ENCODE results near the gene PCNT. TPM values are rescaled to one million over a fixed set of nuclear protein-coding genes. Genes with fewer than 3 reads are reported as not detected.
"Not testable (repeated sequence)": the region's sequence is repeated elsewhere in the genome, so short reads cannot be mapped to it uniquely, and the experiment has no call there.

PCNT gene
- total RNA-seq, 6 donors from 2014 or later = 24.9 to 130 (median 44.4) TPM

DNA sequence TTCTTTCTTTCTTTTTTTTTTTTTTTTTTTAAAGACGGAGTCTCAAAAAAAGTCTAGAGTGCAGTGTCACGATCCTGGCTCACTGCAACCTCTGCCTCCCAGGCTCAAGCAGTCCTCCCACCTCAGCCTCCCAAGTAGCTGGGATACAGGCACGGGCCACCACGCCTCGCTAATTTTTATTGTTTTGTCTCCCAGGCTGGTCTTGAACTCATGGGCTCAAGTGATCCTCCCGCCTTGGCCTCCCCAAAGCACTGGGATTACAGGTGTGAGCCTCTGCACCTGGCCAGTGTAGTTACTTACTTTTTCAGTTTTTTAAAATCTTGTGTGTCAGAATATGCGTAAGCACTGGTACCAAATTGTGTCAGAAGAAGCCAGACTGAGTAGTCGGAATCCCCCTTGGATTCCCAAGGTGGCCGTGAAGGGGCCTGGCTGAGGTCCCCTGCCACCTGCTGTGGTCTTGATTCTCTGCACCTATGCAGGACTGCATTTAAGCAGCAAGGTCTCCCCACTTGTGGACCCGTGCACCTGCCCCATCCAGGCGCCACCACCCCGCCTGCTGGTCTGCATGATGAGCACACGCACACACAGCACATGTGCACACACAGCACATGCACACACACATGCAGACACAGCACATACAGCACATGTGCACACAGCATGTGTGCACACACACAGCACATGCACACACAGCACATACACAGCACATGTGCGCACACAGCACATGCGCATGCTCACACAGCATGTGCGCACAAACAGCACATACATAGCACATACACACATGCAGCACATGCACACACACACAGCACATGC, 47.5 kb downstream of the PCNT start:
- no peak for DNase-seq
- Histone ChIP-seq H3K4me3 (no peak overlapping the region), H3K9me3 (no peaks in the 10 kb centered on the region), H3K4me1 (peaks cover 0 to 20% (median 0%) of the 10 kb centered on the region in 4 donors), H3K27me3 (no peaks in the 10 kb centered on the region), H3K36me3 (peaks cover 0 to 40% (median 26%) of the 10 kb centered on the region in 4 donors), H3K27ac (no peak overlapping the region)
- no peak for TF ChIP-seq POLR2AphosphoS5 (IDR thresholded peaks at IDR 0.05)
- no peak for TF ChIP-seq POLR2A (IDR thresholded peaks at IDR 0.05)
- TF ChIP-seq, protein P1, sequence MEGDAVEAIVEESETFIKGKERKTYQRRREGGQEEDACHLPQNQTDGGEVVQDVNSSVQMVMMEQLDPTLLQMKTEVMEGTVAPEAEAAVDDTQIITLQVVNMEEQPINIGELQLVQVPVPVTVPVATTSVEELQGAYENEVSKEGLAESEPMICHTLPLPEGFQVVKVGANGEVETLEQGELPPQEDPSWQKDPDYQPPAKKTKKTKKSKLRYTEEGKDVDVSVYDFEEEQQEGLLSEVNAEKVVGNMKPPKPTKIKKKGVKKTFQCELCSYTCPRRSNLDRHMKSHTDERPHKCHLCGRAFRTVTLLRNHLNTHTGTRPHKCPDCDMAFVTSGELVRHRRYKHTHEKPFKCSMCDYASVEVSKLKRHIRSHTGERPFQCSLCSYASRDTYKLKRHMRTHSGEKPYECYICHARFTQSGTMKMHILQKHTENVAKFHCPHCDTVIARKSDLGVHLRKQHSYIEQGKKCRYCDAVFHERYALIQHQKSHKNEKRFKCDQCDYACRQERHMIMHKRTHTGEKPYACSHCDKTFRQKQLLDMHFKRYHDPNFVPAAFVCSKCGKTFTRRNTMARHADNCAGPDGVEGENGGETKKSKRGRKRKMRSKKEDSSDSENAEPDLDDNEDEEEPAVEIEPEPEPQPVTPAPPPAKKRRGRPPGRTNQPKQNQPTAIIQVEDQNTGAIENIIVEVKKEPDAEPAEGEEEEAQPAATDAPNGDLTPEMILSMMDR (IDR thresholded peaks at IDR 0.05) = no peak
- no peak for TF ChIP-seq EP300 (IDR thresholded peaks at IDR 0.05)
- peak in 1 of 2 donors; percentile 19 for ATAC-seq (ENCODE audit: low FRiP score in 2 of 2)
- 94 to 96% methylated on average over 13 to 16 of the region's 16 CpGs for WGBS, 2 donors

DNA sequence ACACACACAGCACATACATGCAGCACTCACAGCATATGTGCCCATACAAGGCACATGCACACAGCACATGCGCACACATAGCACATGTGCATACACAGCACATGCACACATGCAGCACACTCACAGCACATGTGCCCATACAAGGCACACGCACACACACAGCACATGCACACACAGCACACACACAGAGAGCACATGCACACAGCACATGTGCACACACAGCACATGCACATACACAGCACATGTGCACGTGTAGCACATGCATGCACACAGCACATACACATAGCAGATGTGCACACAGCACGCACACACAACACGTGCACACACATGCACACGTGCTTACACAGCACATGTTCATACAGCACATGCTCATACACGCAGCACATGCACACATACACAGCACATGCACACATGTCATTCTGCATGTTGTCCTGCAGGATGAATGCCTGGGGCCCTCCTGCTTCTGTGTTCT, 48.1 kb downstream of the PCNT start:
- TF ChIP-seq POLR2AphosphoS5 (IDR thresholded peaks at IDR 0.05) (no peak), EP300 (IDR thresholded peaks at IDR 0.05) (no peak), POLR2A (IDR thresholded peaks at IDR 0.05) (no peak)
- TF ChIP-seq, protein P1 (IDR thresholded peaks at IDR 0.05) = no peak
- 95 to 98% methylated on average over 7 of the region's 7 CpGs for WGBS, 2 donors
- peaks cover 0 to 34% (median 20%) of the 10 kb centered on the region in 4 donors for H3K36me3 ChIP-seq
- no peak overlapping the region for H3K4me3 ChIP-seq
- peaks cover 0 to 20% (median 0%) of the 10 kb centered on the region in 4 donors for H3K4me1 ChIP-seq
- H3K27ac ChIP-seq = no peak overlapping the region
- peak in 1 of 2 donors; percentile 4 for ATAC-seq (ENCODE audit: low FRiP score in 2 of 2)
- H3K9me3 ChIP-seq = no peaks in the 10 kb centered on the region
- no peaks in the 10 kb centered on the region for H3K27me3 ChIP-seq
- DNase-seq = no peak

DNA sequence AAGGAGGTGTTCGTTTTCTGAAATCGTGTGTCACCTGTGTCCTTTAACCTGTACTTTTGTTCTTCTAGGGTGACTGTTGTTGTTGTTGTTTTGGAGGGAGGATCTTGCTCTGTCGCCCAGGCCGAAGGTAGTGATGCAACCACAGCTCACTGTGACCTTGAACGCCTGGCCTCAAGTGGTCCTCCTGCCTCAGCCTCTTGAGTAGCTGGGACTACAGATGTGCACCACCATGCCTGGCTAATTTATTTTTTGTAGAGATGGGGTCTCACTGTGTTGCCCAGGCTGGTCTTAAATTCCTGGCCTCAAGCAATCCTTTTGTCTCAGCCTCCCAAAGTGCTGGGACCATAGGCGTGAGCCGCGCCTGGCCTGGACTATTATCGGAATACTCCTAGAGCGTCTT, 49.0 kb downstream of the PCNT start:
- H3K9me3 ChIP-seq; H3K4me3 ChIP-seq; H3K27me3 ChIP-seq; H3K27ac ChIP-seq; ATAC-seq (ENCODE audit: low FRiP score in 2 of 2); DNase-seq: not testable (repeated sequence)
- H3K4me1 ChIP-seq = peaks cover 0 to 19% (median 0%) of the 10 kb centered on the region in 4 donors
- peaks cover 0 to 26% (median 12%) of the 10 kb centered on the region in 4 donors for H3K36me3 ChIP-seq
- 95 to 97% methylated on average over 10 of the region's 10 CpGs for WGBS, 2 donors

DNA sequence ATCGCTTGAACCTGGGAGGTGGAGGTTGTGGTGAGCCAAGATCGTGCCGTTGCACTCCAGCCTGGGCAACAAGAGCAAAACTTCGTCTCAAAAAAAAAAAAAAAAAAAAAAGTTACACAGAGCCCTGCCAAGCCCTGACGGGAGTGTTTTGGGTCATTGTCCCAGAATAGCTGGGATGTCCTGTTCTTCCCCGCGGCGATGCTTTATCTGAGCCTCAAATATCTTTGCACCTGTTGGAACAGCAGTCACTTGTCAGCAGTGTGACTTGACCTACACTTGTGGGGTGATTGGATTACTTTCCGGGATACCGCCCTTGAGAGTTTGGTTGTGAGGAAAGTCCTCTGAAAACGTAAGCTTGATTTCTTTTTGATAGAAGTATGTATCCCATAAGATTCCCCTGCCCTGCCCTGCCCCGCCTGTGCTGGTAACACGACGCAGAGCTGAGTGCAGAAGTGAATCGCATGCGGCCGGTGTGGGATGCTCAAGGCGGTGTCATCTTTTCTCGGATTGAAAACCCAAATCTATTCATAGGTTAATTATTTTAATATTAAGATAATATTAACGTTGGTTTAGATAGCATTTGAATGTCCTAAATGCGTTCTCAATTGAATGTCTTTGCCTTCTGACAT, 50.9 kb downstream of the PCNT start:
- Histone ChIP-seq H3K4me3 (no peak overlapping the region), H3K27me3 (no peaks in the 10 kb centered on the region), H3K36me3 (peaks cover 0 to 12% (median 5%) of the 10 kb centered on the region in 4 donors), H3K9me3 (no peaks in the 10 kb centered on the region), H3K4me1 (peaks cover 0 to under 1% (median 0%) of the 10 kb centered on the region in 4 donors), H3K27ac (no peak overlapping the region)
- ATAC-seq (ENCODE audit: low FRiP score in 2 of 2) (no peak), DNase-seq (no peak)
- WGBS, 2 donors = 90 to 91% methylated on average over 21 of the region's 21 CpGs
- TF ChIP-seq EP300 (IDR thresholded peaks at IDR 0.05) (no peak), POLR2AphosphoS5 (IDR thresholded peaks at IDR 0.05) (no peak), POLR2A (IDR thresholded peaks at IDR 0.05) (no peak)
- TF ChIP-seq, protein P1 (IDR thresholded peaks at IDR 0.05) = no peak

DNA sequence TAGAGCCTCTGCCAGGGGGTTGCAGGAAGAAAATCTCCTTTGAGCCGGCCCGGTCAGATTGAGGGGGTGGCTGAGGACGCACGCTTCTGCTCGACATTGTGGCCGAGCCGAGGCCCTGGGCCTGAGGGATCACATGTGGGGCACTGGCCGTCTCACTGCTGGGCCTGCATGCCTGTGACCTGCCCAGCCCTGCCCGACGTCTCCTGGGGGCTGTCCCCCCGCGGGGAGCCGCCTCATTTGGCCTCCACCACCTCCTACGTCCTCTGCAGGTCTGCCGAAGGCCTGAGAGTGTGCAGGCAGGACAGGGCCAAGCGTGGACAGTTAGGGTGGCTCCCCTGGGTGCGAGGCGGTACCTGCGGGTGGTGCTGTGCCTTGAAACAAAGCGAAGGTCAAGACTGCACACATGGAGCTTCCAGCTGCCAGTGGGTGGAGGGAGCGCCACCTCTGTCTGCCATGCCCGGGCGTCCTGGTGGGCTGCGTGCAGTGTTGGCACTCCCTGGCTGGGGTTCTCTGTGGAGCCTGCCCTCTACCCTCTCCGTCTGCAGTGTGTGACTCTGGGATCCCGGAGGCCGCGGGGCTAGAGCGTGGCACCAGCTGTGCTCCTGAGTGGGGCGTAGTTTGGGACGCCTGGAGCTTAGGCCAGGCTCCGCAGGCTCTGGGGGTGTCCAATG, 51.7 kb downstream of the PCNT start:
- H3K27ac ChIP-seq = no peak overlapping the region

More for the DNA sequence above, 51.7 kb downstream of the PCNT start:
- DNase-seq = no peak
- Histone ChIP-seq H3K9me3 (no peaks in the 10 kb centered on the region), H3K27me3 (no peaks in the 10 kb centered on the region), H3K4me1 (no peaks in the 10 kb centered on the region), H3K36me3 (peaks cover 0 to 10% (median 5%) of the 10 kb centered on the region in 4 donors), H3K4me3 (no peak overlapping the region)
- TF ChIP-seq EP300 (IDR thresholded peaks at IDR 0.05) = no peak
- no peak for TF ChIP-seq POLR2AphosphoS5 (IDR thresholded peaks at IDR 0.05)
- TF ChIP-seq, protein P1 (IDR thresholded peaks at IDR 0.05) = no peak
- no peak for TF ChIP-seq POLR2A (IDR thresholded peaks at IDR 0.05)
- 91 to 95% methylated on average over 25 to 27 of the region's 32 CpGs for WGBS, 2 donors
- ATAC-seq (ENCODE audit: low FRiP score in 2 of 2) = peak in 1 of 2 donors; percentile 32
